Vagina (tissue), 2 donors: ENCODE measurements around the gene CAPS.

Source experiments
- CTCF ChIP-seq, 3 experiments: fragments of 450-650 bp in 2 of 3; fragments of 200-600 bp in 1 of 3; sonication (generic) in 1 of 3; IDR thresholded peaks; one replicate each; pipeline ENCODE4 v1.5.1; 2017 to 2019; ENCODE audit warnings: antibody characterized with exemption in 3 of 3, mild to moderate bottlenecking in 2 of 3, moderate library complexity in 2 of 3
- POLR2A ChIP-seq, 2 donors: fragments of 450-650 bp; IDR thresholded peaks; one replicate each; pipeline ENCODE4 v1.6.1; 2017; ENCODE audit warnings: antibody characterized with exemption in 2 of 2, mild to moderate bottlenecking in 2 of 2, moderate library complexity in 2 of 2
- POLR2AphosphoS5 ChIP-seq, 2 donors: sonication (generic); formaldehyde crosslinking; IDR thresholded peaks; one replicate each; pipeline ENCODE4 v1.9.0; 2017; ENCODE audit warnings: antibody characterized with exemption in 2 of 2, mild to moderate bottlenecking in 2 of 2, low read depth in 1 of 2; ENCODE audit not compliant: insufficient read depth in 1 of 2

- no peak for TF ChIP-seq CTCF (IDR thresholded peaks at IDR 0.05)
- TF ChIP-seq POLR2A (IDR thresholded peaks at IDR 0.05), result no peak
- TF ChIP-seq POLR2AphosphoS5 (IDR thresholded peaks at IDR 0.05; ENCODE audit: insufficient read depth in 1 of 2, low read depth in 1 of 2), result no peak
Observed at GRCh38 chr19:5899728-5900526, 14.1 kb upstream of the CAPS start.
